HS-5 (cell line): Measurements from ENCODE around the gene NBEAL1.
"Not testable (repeated sequence)": the region's sequence is repeated elsewhere in the genome, so short reads cannot be mapped to it uniquely, and the experiment has no call there.

Experiments used
- DNase-seq: peaks from one replicate; pipeline ENCODE4 v3.0.0-alpha.2; 2012; ENCODE audit warnings: low read depth

The NBEAL1 gene

GRCh38 chr2:203229674-203230073 lies 215.0 kb downstream of the NBEAL1 start:
- not testable (repeated sequence) for DNase-seq

GRCh38 chr2:203237346-203238238 lies 222.9 kb downstream of the NBEAL1 start:
- DNase-seq: no peak

GRCh38 chr2:203238292-203238703 lies 223.6 kb downstream of the NBEAL1 start:
- DNase-seq: no peak

GRCh38 chr2:203238704-203239526 lies 224.2 kb downstream of the NBEAL1 start, which contains the start of gene CYP20A1:
TSS of gene CYP20A1 (plus strand) at chr2:203239018. CDS start at chr2:203239063, 45 bp downstream.
- peak; percentile 82 for DNase-seq

- no peak for DNase-seq
Observed at GRCh38 chr2:203240491-203240890, 225.8 kb downstream of the NBEAL1 start.

GRCh38 chr2:203242518-203242917 lies 227.8 kb downstream of the NBEAL1 start:
- DNase-seq: no peak

GRCh38 chr2:203246646-203247045 lies 232.0 kb downstream of the NBEAL1 start:
- DNase-seq: no peak

- DNase-seq: no peak
Observed at GRCh38 chr2:203252818-203253217, 238.1 kb downstream of the NBEAL1 start.

GRCh38 chr2:203253422-203254095 lies 238.9 kb downstream of the NBEAL1 start:
- DNase-seq: not testable (repeated sequence)

- DNase-seq: no peak
Observed at GRCh38 chr2:203261326-203262159, 246.9 kb downstream of the NBEAL1 start.
